DND-41 (cell line): ENCODE measurements around the gene SLC1A2.

Experiments used
- ATAC-seq: fragments of 200-7000 bp; cut with Tn5 transposase; 3 replicates; pipeline ENCODE4 v1.9.1; 2021; ENCODE audit warnings: low read depth; ENCODE audit not compliant: insufficient read depth
- DNase-seq: peaks from one replicate; pipeline ENCODE4 v3.0.0-alpha.2; 2020
- H2AFZ ChIP-seq: 2 replicates; pipeline ENCODE4 v1.6.0; 2012; ENCODE audit warnings: low read depth, low read length
- H3K27ac ChIP-seq: 2 replicates; pipeline ENCODE4 v1.5.1; 2012; ENCODE audit warnings: low read length, inconsistent platforms
- H3K27me3 ChIP-seq: fragments of 200-600 bp; sonication (generic); 2 replicates; pipeline ENCODE4 v1.6.0; 2012; ENCODE audit warnings: low read length, mild to moderate bottlenecking, inconsistent platforms; ENCODE audit not compliant: insufficient read depth, poor library complexity
- H3K36me3 ChIP-seq: 2 replicates; pipeline ENCODE4 v1.5.1; 2012; ENCODE audit warnings: low read length, inconsistent platforms; ENCODE audit not compliant: insufficient read depth
- H3K4me1 ChIP-seq: 2 replicates; pipeline ENCODE4 v1.5.1; 2012; ENCODE audit warnings: mild to moderate bottlenecking, low read length; ENCODE audit not compliant: insufficient read depth
- H3K4me2 ChIP-seq: 2 replicates; pipeline ENCODE4 v1.6.0; 2012; ENCODE audit warnings: mild to moderate bottlenecking, moderate library complexity, low read length, inconsistent platforms; ENCODE audit not compliant: insufficient read depth
- H3K4me3 ChIP-seq, 2 experiments: fragments of 200-600 bp in 1 of 2; shearing (Covaris generic) in 1 of 2; 2 replicates each; pipeline ENCODE4 v1.5.1; 2012 to 2016; ENCODE audit warnings: inconsistent platforms in 2 of 2, low read length in 2 of 2, mild to moderate bottlenecking in 2 of 2, low read depth in 1 of 2, moderate library complexity in 1 of 2
- H3K79me2 ChIP-seq: 2 replicates; pipeline ENCODE4 v1.6.0; 2012; ENCODE audit warnings: low read length, inconsistent platforms; ENCODE audit not compliant: insufficient read depth
- H3K9ac ChIP-seq: 2 replicates; pipeline ENCODE4 v1.6.0; 2012; ENCODE audit warnings: low read depth, mild to moderate bottlenecking, inconsistent platforms, low read length, moderate library complexity
- H3K9me3 ChIP-seq: 2 replicates; pipeline ENCODE4 v1.5.1; 2012; ENCODE audit warnings: low read length, moderate library complexity, mild to moderate bottlenecking, inconsistent platforms; ENCODE audit not compliant: insufficient read depth, severe bottlenecking
- H4K20me1 ChIP-seq: 2 replicates; pipeline ENCODE4 v1.6.0; 2012; ENCODE audit warnings: low read length; ENCODE audit not compliant: insufficient read depth
- CTCF ChIP-seq: IDR thresholded peaks from 2 replicates; pipeline ENCODE4 v1.5.1; 2012; ENCODE audit warnings: borderline replicate concordance, low read length, moderate library complexity, mild to moderate bottlenecking; ENCODE audit not compliant: poor library complexity, severe bottlenecking; ENCODE audit errors: extremely low read depth
- EZH2 ChIP-seq: IDR thresholded peaks from 3 replicates; pipeline ENCODE4 v1.6.1; 2012; ENCODE audit warnings: borderline replicate concordance, low read depth, mild to moderate bottlenecking, moderate library complexity, low read length, inconsistent platforms; ENCODE audit not compliant: severe bottlenecking

Gene SLC1A2

GRCh38 chr11:35286126-35286525 is 133.2 kb downstream of the SLC1A2 start:
- Histone ChIP-seq H4K20me1 (no peaks in the 10 kb centered on the region), H3K36me3 (no peaks in the 10 kb centered on the region), H3K4me1 (no peaks in the 10 kb centered on the region), H2AFZ (no peak overlapping the region), H3K4me3 (no peak overlapping the region), H3K79me2 (no peaks in the 10 kb centered on the region), H3K27me3 (no peaks in the 10 kb centered on the region), H3K9me3 (no peaks in the 10 kb centered on the region), H3K27ac (no peak overlapping the region), H3K9ac (no peak overlapping the region), H3K4me2 (no peak overlapping the region)
- ATAC-seq (no peak), DNase-seq (no peak)
- no peak for TF ChIP-seq EZH2
- no peak for TF ChIP-seq CTCF

DNA sequence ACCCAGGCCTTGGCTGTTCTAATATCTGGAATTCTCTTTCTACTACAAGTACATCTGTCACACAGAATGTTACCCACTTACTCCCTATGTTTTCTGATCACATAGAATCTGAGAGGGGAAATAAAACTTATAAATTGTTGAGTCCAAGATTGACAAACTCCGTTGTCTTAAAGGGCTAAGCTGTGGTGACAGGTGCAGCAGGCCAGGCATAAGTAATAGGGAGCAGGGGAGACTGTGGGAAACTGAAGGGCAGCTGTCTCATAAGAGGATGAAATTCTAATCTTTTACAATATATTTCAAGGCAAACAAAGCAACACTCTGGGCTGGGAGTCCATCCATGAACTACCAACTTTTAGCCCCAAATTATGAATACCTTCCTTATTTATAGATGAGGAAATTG is 133.9 kb downstream of the SLC1A2 start:
- H3K4me3 ChIP-seq: no peak overlapping the region
- TF ChIP-seq CTCF: no peak
- TF ChIP-seq EZH2: no peak
- H3K4me2 ChIP-seq: no peak overlapping the region
- no peak overlapping the region for H3K9ac ChIP-seq
- H3K79me2 ChIP-seq: no peaks in the 10 kb centered on the region
- H4K20me1 ChIP-seq: no peaks in the 10 kb centered on the region
- H3K4me1 ChIP-seq: no peaks in the 10 kb centered on the region
- H2AFZ ChIP-seq: no peak overlapping the region
- no peaks in the 10 kb centered on the region for H3K27me3 ChIP-seq
- no peaks in the 10 kb centered on the region for H3K9me3 ChIP-seq
- DNase-seq: no peak
- H3K27ac ChIP-seq: no peak overlapping the region
- H3K36me3 ChIP-seq: no peaks in the 10 kb centered on the region
- ATAC-seq: no peak

- no peaks in the 10 kb centered on the region for H3K4me1 ChIP-seq
- H2AFZ ChIP-seq: no peak overlapping the region
- TF ChIP-seq EZH2: no peak
- TF ChIP-seq CTCF: no peak
These were observed 137.0 kb downstream of the SLC1A2 start for GRCh38 chr11:35282221-35282882.

More at GRCh38 chr11:35282221-35282882, 137.0 kb downstream of the SLC1A2 start:
- Histone ChIP-seq H3K27me3 (no peaks in the 10 kb centered on the region), H3K4me2 (no peak overlapping the region), H3K36me3 (no peaks in the 10 kb centered on the region), H3K4me3 (no peak overlapping the region), H3K9ac (no peak overlapping the region), H3K27ac (no peak overlapping the region), H4K20me1 (no peaks in the 10 kb centered on the region), H3K9me3 (no peaks in the 10 kb centered on the region), H3K79me2 (no peaks in the 10 kb centered on the region)
- DNase-seq (no peak), ATAC-seq (no peak)
